Effector memory CD8-positive, alpha-beta T cell (primary cell): Measurements from ENCODE around the gene BGLAP.

Source experiments
- ATAC-seq: fragments of 150-1000 bp; cut with Tn5 transposase; replicated peaks from 2 replicates; pipeline ENCODE4 v1.10.0; 2021; ENCODE audit warnings: mild to moderate bottlenecking, moderate library complexity
- DNase-seq, 3 experiments: peaks; one replicate each; pipeline ENCODE4 v3.0.0; 2021
- H3K27ac Mint-ChIP-seq, 2 donors: one replicate each; pipeline ENCODE4 v1.8.0; 2022; ENCODE audit warnings: mild to moderate bottlenecking in 2 of 2, mixed read lengths in 2 of 2, moderate library complexity in 2 of 2
- H3K27me3 Mint-ChIP-seq, 2 donors: one replicate each; pipeline ENCODE4 v1.8.0; 2022; ENCODE audit warnings: mixed read lengths in 2 of 2
- H3K36me3 Mint-ChIP-seq: one replicate; pipeline ENCODE4 v1.8.0; 2022; ENCODE audit warnings: mild to moderate bottlenecking, moderate library complexity, mixed read lengths; ENCODE audit not compliant: insufficient read depth
- H3K4me1 Mint-ChIP-seq, 2 donors: one replicate each; pipeline ENCODE4 v1.8.0; 2022; ENCODE audit warnings: low read depth in 2 of 2, mixed read lengths in 2 of 2
- H3K4me3 Mint-ChIP-seq, 2 donors: one replicate each; pipeline ENCODE4 v1.8.0; 2022; ENCODE audit warnings: mild to moderate bottlenecking in 2 of 2, mixed read lengths in 2 of 2, moderate library complexity in 2 of 2
- H3K9me3 Mint-ChIP-seq, 2 donors: one replicate each; pipeline ENCODE4 v1.8.0; 2022; ENCODE audit warnings: mixed read lengths in 2 of 2

The BGLAP gene

DNA sequence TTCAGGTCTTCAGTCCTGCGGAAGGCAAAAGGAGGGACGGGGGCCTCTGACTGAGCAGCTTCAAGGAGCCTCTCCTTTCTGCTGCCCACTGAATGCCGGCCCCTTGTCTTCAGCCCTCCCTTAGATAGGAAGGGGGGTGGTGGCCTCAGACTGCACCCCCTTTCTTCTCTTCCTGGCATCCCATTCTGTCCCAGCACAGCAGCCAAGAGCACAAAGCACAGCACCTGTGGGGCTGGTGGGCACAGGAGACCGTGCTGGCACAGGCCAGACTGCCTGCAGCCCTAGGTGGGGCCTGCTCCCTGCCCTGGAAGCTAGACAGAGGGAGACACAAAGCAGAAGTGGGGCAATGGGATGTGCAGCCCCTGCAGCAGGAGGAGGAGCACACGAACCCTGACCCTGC is 7.6 kb downstream of the BGLAP start:
- Mint-ChIP-seq H3K9me3 (no peaks in the 10 kb centered on the region), H3K4me3 (no peak overlapping the region), H3K27me3 (no peaks in the 10 kb centered on the region), H3K27ac (peak overlapping the region; percentile 62 to 69), H3K4me1 (peaks cover 14% of the 10 kb centered on the region in 2 donors), H3K36me3 (peaks cover 44% of the 10 kb centered on the region)
- DNase-seq = no peak
- no peak for ATAC-seq

DNA sequence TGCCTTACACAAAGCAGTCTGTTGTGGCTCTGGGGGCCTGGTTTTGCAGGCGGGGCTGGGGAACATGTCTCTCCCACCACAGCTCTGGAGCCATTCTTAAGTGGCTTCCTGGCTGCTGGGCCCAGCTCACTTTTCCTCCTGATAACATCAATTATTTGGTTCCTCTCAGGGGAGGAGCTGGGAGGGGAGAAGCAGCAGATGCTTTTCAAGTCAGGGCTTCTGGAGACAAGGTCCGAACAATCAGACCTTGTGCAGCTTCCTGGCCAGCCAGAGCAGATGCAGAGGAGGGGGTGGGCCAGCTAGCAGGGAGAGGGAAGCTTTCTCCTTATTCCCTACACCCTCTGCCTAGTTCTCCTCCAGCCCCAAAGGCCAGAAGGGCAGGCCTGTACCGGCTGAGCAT is 9.5 kb downstream of the BGLAP start:
- no peak overlapping the region for H3K4me3 Mint-ChIP-seq
- H3K27ac Mint-ChIP-seq = no peak overlapping the region
- DNase-seq = no peak
- no peak for ATAC-seq
- H3K4me1 Mint-ChIP-seq = peaks cover 0 to 3% of the 10 kb centered on the region in 2 donors
- peaks cover 45% of the 10 kb centered on the region for H3K36me3 Mint-ChIP-seq
- no peaks in the 10 kb centered on the region for H3K27me3 Mint-ChIP-seq
- H3K9me3 Mint-ChIP-seq = no peaks in the 10 kb centered on the region

DNA sequence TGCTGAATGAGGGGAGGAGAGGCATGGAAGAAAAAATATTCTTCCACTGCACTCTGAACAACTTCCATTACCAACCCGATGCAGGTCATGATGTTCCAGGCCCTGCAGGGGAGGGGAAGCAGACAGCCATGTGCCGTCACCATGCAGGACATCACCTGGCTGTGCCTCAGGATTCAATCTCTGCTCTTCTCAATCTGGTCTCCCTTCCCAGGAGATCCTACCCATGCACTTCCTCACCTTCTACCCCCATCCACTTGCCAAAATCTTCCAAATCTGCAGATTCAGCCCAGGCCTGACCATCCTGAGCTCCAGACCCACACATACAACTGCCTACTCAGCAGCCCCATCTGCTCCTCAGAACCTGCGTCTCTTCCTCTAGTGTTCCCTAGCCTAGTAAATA is 11.7 kb downstream of the BGLAP start:
- Mint-ChIP-seq H3K27ac (peak overlapping the region; percentile 12 to 76), H3K4me3 (no peak overlapping the region), H3K27me3 (no peaks in the 10 kb centered on the region), H3K9me3 (no peaks in the 10 kb centered on the region), H3K36me3 (peaks cover 57% of the 10 kb centered on the region), H3K4me1 (no peaks in the 10 kb centered on the region)
- no peak for DNase-seq
- no peak for ATAC-seq

DNA sequence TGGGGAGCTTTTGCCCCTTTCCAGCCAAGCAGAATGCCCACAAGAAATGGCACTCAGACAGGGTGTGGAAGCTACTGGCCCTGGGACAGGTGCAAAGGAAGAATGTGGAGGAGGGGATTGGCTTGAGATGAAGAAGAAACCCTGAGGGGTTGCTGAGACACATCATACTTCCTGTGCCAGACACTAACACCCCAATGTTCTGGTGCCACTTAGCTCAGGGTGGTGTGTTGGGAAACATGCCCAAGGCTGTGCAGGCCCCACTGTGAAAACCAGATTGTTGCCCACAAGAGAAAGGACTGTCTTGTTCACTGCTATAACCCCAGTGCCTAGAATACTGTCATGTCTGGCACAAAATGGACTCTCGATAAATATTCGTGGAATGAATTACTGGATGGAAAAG is 15.7 kb downstream of the BGLAP start:
- H3K27ac Mint-ChIP-seq = peak overlapping the region in 1 of 2 donors; percentile 35
- no peaks in the 10 kb centered on the region for H3K9me3 Mint-ChIP-seq
- H3K27me3 Mint-ChIP-seq = no peaks in the 10 kb centered on the region
- no peak for DNase-seq
- ATAC-seq = peak; percentile 22
- H3K4me3 Mint-ChIP-seq = no peak overlapping the region
- H3K36me3 Mint-ChIP-seq = peaks cover 77% of the 10 kb centered on the region
- peaks cover 0 to 5% of the 10 kb centered on the region in 2 donors for H3K4me1 Mint-ChIP-seq

DNA sequence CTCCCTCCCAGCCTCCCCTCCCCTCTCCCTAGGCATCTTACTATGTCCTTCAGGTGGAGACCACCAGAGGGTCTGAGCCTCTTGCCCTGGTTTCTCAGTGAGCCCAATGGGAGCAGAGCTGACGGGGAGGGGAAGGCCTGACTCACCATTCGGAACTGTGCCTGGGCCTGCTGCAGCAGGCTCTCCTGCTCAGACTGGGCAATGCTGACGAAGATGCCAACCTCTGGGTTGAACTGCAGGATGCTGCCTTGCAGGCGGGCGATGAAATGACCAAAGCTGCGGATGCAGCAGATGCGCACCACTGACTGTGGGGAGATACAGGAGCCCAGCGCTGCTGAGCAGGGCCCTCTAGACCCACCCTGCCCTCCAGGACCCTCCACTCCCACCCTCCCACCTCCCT is 16.9 kb downstream of the BGLAP start:
- ATAC-seq (no peak), DNase-seq (no peak)
- H3K27ac Mint-ChIP-seq = no peak overlapping the region
- no peaks in the 10 kb centered on the region for H3K9me3 Mint-ChIP-seq
- no peaks in the 10 kb centered on the region for H3K27me3 Mint-ChIP-seq
- H3K36me3 Mint-ChIP-seq = peaks cover 80% of the 10 kb centered on the region
- no peak overlapping the region for H3K4me3 Mint-ChIP-seq
- H3K4me1 Mint-ChIP-seq = peaks cover 0 to 5% of the 10 kb centered on the region in 2 donors

DNA sequence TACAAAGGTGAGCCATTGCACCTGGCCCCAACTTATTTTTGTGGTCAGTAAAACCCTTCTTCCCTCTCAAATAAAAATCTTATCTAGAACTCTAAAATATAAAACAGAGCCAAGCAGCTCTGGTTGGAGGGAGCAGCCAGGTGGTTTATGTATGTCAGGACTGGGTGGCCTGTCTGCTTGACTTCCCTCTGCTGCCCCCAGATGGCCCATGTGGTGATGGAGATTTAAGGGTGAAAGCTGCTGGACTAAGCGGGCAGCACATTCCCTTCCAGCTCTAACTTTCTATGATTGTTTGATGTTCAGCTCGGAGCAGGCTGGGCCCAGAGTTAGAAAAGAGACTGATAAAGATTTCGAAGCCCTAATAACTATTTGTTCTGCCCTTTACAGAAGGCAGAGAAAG is 17.8 kb downstream of the BGLAP start:
- no peaks in the 10 kb centered on the region for H3K27me3 Mint-ChIP-seq
- H3K4me1 Mint-ChIP-seq = peaks cover 0 to 5% of the 10 kb centered on the region in 2 donors
- ATAC-seq (no peak), DNase-seq (no peak)
- peak overlapping the region in 1 of 2 donors; percentile 89 for H3K27ac Mint-ChIP-seq
- peaks cover 89% of the 10 kb centered on the region for H3K36me3 Mint-ChIP-seq
- H3K9me3 Mint-ChIP-seq = no peaks in the 10 kb centered on the region
- no peak overlapping the region for H3K4me3 Mint-ChIP-seq

DNA sequence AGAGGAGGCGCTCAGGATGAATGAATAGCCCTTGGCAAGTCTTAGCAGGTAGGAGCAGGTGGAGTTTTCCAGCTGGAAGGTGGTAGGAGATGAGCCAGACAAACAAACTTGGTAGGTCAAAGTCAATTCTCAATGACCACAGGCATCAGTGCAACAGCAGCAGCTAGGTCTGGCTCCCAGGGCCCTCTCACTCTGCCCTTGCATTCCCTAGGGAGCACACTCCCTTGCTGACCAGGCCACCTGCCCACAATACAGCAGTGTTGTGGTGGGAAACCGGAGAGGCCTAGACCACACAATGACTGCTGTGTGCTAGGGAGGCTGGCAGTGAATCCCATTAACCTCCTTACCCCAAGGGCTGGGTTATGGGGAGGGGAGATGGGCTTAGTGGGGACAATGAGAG is 18.9 kb downstream of the BGLAP start:
- DNase-seq (no peak), ATAC-seq (no peak)
- Mint-ChIP-seq H3K4me3 (no peak overlapping the region), H3K36me3 (peaks cover 92% of the 10 kb centered on the region), H3K4me1 (peaks cover 0 to 9% of the 10 kb centered on the region in 2 donors), H3K9me3 (no peaks in the 10 kb centered on the region), H3K27me3 (no peaks in the 10 kb centered on the region), H3K27ac (peak overlapping the region; percentile 12 to 89)

DNA sequence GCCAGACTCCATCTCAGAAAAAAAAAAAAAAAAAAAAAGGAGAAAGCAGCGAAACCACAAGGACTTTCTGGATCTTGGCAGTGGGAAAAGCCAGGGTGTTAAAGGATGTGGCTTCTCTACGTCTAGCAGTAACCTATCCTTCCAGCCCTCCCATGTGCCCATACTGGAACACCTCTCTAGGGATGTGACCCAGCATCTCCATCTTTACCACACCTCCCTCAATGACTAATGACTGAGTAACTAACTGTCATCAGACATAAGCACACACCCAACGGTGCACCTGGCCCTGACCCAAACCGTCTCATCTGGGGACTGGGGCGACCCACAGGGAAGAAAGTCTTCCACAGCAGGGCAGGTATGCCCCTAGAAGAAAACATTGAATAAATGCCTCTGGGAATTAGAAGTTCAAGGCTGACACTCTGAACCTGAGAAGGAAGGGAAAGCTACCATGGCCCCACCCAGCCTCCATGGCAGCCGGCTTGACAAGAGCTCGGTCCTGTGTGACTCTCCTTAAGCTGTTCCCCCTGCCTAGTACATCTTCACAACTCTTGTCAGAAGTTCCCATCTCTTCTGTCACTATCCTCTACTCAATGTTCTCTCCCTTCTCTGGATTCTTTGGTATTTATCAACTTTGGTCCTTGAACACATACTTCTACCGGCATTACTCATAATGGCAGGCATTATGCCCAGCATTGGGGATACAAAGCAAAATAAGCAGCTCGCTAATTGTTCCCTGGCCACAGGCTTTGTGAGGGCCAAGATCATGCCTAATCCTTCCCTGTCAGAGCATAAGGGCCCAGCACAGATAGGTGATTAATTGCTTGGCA is 20.7 kb downstream of the BGLAP start:
- Mint-ChIP-seq H3K36me3 (peaks cover 91% of the 10 kb centered on the region), H3K9me3 (no peaks in the 10 kb centered on the region), H3K4me3 (no peak overlapping the region), H3K27ac (no peak overlapping the region), H3K4me1 (peaks cover 0 to 10% of the 10 kb centered on the region in 2 donors), H3K27me3 (no peaks in the 10 kb centered on the region)
- no peak for DNase-seq
- no peak for ATAC-seq

DNA sequence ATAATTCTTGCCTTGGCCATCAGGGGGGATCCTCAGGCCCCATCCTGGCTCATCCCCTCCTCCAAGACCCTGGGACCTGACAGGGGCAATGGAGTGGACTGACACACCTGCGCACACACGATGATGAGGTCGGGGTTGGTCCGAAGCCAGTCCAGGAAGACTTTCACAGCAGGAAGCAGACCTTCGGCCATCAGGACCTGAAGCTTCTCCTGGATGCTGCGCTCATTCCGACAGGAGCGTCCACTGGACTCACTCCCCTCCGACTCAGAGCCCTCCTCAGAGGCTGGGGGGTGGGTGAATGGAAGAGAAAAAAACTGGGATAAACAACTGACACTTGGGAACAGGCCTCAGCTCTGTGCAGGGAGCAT is 21.3 kb downstream of the BGLAP start:
- DNase-seq = no peak
- H3K9me3 Mint-ChIP-seq = no peaks in the 10 kb centered on the region
- no peak for ATAC-seq
- no peaks in the 10 kb centered on the region for H3K27me3 Mint-ChIP-seq
- peaks cover 92% of the 10 kb centered on the region for H3K36me3 Mint-ChIP-seq
- H3K4me3 Mint-ChIP-seq = no peak overlapping the region
- H3K27ac Mint-ChIP-seq = no peak overlapping the region
- H3K4me1 Mint-ChIP-seq = peaks cover 0 to 10% of the 10 kb centered on the region in 2 donors

DNA sequence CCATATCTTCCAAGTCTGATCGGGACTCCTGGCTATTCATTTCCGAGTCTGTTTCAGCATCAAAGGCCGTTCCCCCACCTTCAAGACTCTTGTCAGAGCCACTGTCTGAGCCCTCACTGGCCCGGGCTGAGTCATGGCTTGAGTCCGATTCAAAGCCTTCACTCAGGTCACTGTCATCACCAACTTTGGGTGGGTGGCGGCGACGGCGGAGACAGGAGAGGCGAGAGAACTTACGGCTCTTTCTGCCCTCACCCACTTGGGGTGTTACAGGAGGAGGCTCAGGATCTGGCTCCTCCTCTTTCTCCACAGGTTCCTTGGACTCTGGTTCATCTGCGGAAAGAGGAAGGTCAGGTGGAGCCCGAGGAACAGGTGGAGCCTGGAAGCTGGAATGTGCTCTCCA is 24.1 kb downstream of the BGLAP start:
- H3K27ac Mint-ChIP-seq = no peak overlapping the region
- ATAC-seq = no peak
- peaks cover 95% of the 10 kb centered on the region for H3K36me3 Mint-ChIP-seq
- no peaks in the 10 kb centered on the region for H3K27me3 Mint-ChIP-seq
- DNase-seq = no peak
- no peak overlapping the region for H3K4me3 Mint-ChIP-seq
- peaks cover 0 to 5% of the 10 kb centered on the region in 2 donors for H3K4me1 Mint-ChIP-seq
- H3K9me3 Mint-ChIP-seq = no peaks in the 10 kb centered on the region

DNA sequence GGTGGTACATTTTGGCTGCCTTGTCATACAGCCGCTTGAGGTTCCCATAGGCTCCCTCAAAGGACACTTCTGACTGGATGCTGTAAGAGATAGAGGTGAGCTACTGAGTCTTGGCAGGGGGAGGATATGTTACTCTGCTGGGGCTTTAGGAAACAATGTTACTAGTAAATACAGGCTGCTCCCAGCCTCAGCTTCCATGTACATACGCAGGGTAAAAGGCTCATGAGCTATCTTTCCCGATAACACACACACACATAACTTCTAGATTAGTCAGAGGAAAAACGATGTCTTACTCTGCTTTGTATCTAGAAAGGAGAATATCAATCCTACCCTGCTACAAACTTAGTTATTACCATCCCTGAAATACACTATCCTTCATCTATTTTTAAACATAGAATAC is 26.4 kb downstream of the BGLAP start:
- H3K27me3 Mint-ChIP-seq = no peaks in the 10 kb centered on the region
- H3K4me3 Mint-ChIP-seq = no peak overlapping the region
- peaks cover 0 to 5% of the 10 kb centered on the region in 2 donors for H3K4me1 Mint-ChIP-seq
- H3K36me3 Mint-ChIP-seq = peaks cover 95% of the 10 kb centered on the region
- no peak for DNase-seq
- no peak overlapping the region for H3K27ac Mint-ChIP-seq
- no peaks in the 10 kb centered on the region for H3K9me3 Mint-ChIP-seq
- no peak for ATAC-seq

DNA sequence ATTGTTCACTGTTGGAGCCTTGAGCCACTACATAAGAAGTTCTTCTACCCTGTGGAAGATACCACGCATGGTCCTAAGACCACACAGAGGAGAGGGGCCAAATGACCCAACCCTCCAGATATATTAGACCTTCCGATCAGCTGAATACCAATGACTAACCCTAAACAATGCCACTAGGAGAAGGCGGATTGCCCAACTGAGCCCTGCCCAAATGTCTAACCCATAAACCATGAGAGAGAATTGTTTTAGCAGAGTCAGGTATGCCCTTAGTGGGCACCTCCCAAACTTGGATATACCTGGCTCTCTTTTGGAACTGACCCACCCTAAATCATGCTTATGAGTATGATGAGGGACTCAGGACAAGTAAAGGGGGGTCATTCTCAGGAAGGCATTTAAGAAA is 28.3 kb downstream of the BGLAP start:
- H3K9me3 Mint-ChIP-seq = no peaks in the 10 kb centered on the region
- no peak overlapping the region for H3K27ac Mint-ChIP-seq
- H3K36me3 Mint-ChIP-seq = peaks cover 95% of the 10 kb centered on the region
- no peaks in the 10 kb centered on the region for H3K27me3 Mint-ChIP-seq
- DNase-seq (no peak), ATAC-seq (no peak)
- H3K4me3 Mint-ChIP-seq = no peak overlapping the region
- peaks cover 0 to 5% of the 10 kb centered on the region in 2 donors for H3K4me1 Mint-ChIP-seq

DNA sequence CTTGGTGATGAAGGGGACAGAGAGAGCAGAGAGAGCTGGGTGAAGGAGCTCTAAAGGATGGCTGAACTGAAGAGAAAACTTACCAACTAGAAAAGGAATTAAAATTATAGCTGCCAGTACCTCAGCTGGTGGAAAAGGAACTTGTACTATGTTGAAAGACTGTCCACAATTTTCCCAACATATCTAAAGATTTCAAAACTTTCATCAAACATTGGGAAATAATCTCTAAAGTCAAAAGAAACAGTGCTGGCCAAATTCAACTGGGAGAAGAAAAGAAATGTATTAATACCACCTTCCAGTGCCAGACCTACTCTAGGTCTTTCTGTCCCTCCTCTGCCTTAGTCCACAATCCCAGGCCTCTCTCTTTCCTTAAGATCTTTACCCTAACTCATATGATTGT is 34.5 kb downstream of the BGLAP start:
- H3K27me3 Mint-ChIP-seq = no peaks in the 10 kb centered on the region
- DNase-seq (no peak), ATAC-seq (no peak)
- H3K36me3 Mint-ChIP-seq = peaks cover 74% of the 10 kb centered on the region
- no peak overlapping the region for H3K4me3 Mint-ChIP-seq
- H3K4me1 Mint-ChIP-seq = peaks cover 12 to 13% of the 10 kb centered on the region in 2 donors
- H3K27ac Mint-ChIP-seq = no peak overlapping the region
- H3K9me3 Mint-ChIP-seq = no peaks in the 10 kb centered on the region

DNA sequence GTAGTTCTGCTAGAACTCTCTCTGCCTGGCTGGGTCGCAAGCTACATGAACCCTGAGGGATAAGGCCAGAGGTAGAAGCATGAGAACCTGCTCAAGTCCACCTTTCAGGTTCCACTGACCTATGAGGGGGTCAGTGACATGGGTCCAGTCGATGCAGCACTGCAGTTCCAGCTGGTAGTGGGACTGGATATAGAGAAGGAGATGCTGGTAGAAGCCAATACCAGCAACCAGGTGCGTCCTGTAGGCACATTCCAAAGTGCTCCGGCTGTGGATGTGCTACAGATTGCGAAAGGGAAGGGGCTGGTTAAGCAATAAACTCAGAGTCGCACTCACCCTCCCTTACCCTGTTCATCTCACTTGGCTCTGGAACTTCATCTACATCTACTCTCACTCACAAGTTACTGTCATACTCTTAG is 35.0 kb downstream of the BGLAP start:
- Mint-ChIP-seq H3K4me3 (no peak overlapping the region), H3K4me1 (peaks cover 15 to 16% of the 10 kb centered on the region in 2 donors), H3K27ac (no peak overlapping the region), H3K9me3 (no peaks in the 10 kb centered on the region), H3K36me3 (peaks cover 69% of the 10 kb centered on the region), H3K27me3 (no peaks in the 10 kb centered on the region)
- DNase-seq = no peak
- ATAC-seq = no peak
